ENCODE measurements around the gene SESN3. TPM values are rescaled to one million over a fixed set of nuclear protein-coding genes. Genes with fewer than 3 reads are reported as not detected.

SESN3 gene
- total RNA-seq, 6 donors from 2014 or later: 11.5 to 48.8 (median 23.2) TPM

DNA sequence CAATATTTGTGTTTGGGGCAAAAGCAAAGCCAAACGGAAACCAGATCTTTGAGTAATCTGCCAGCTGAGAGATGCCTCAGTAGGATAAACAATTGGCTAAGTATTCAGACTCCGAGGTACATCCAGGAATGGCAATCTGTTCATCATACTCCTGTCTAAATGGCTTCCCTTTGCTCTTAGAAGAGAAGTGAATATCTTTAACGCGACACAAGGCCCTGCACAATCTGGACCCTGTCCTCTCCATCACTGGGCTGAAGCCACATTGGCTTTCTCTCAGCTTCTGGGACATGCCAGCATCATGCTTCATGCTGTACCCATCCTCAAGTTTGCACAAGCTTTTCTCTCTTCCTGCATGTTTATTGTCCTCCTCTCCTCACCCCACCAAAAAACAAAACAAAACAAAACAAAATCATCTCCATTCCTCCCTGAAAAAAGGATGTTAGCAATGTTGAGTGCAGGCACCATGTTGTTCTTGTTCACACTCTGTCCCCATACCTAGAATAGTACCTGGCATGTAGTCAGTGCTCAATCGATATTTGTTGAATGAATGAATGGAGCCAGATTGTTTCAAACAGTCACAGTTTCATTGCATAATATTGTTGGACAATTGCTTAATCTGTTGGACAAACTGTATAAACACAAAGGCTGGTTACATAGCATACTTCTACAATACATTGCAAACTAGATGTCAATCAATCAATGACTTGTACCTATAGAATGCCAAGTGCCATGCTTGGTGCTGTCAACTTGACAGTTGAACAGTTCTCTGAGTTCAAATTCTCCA, 38.2 kb upstream of the SESN3 start:
- H3K4me1 ChIP-seq: peaks cover 0 to 10% (median 9%) of the 10 kb centered on the region in 4 donors
- no peak for TF ChIP-seq EP300 (IDR thresholded peaks at IDR 0.05)
- TF ChIP-seq POLR2A (IDR thresholded peaks at IDR 0.05): no peak
- TF ChIP-seq, protein P1, sequence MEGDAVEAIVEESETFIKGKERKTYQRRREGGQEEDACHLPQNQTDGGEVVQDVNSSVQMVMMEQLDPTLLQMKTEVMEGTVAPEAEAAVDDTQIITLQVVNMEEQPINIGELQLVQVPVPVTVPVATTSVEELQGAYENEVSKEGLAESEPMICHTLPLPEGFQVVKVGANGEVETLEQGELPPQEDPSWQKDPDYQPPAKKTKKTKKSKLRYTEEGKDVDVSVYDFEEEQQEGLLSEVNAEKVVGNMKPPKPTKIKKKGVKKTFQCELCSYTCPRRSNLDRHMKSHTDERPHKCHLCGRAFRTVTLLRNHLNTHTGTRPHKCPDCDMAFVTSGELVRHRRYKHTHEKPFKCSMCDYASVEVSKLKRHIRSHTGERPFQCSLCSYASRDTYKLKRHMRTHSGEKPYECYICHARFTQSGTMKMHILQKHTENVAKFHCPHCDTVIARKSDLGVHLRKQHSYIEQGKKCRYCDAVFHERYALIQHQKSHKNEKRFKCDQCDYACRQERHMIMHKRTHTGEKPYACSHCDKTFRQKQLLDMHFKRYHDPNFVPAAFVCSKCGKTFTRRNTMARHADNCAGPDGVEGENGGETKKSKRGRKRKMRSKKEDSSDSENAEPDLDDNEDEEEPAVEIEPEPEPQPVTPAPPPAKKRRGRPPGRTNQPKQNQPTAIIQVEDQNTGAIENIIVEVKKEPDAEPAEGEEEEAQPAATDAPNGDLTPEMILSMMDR (IDR thresholded peaks at IDR 0.05): no peak
- TF ChIP-seq POLR2AphosphoS5 (IDR thresholded peaks at IDR 0.05): no peak
- 74 to 83% methylated on average over 5 of the region's 5 CpGs for WGBS, 2 donors
- no peak overlapping the region for H3K27ac ChIP-seq
- DNase-seq (no peak), ATAC-seq (ENCODE audit: low FRiP score in 2 of 2) (no peak)
- H3K4me3 ChIP-seq: no peak overlapping the region
- no peaks in the 10 kb centered on the region for H3K27me3 ChIP-seq
- no peaks in the 10 kb centered on the region for H3K36me3 ChIP-seq
- no peaks in the 10 kb centered on the region for H3K9me3 ChIP-seq

DNA sequence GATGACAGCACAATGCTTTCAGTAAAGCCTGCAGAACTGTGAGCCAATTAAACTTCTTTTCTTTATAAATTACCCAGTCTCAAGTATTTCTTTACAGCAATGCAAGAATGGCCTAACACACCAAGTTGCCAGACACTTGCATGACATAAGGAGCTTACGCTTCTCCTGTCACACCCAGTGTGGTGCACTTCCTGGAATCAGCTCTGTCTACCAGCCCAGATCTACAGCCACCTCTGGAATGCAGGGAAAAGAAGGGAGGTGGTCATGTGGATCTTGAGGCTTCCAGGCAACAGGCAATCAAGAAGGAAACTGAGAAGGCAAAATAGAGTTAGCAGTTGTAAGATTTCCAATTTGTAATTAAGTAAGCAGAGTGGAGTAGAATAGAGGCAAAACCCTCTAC, 37.4 kb upstream of the SESN3 start:
- 59 to 80% methylated on average over 1 of the region's 1 CpG for WGBS, 2 donors
- Histone ChIP-seq H3K36me3 (no peaks in the 10 kb centered on the region), H3K9me3 (no peaks in the 10 kb centered on the region), H3K27me3 (no peaks in the 10 kb centered on the region), H3K4me1 (peaks cover 0 to 16% (median 13%) of the 10 kb centered on the region in 4 donors), H3K4me3 (no peak overlapping the region), H3K27ac (no peak overlapping the region)
- TF ChIP-seq, protein P1 (IDR thresholded peaks at IDR 0.05): no peak
- TF ChIP-seq EP300 (IDR thresholded peaks at IDR 0.05) (no peak), POLR2A (IDR thresholded peaks at IDR 0.05) (no peak), POLR2AphosphoS5 (IDR thresholded peaks at IDR 0.05) (no peak)
- ATAC-seq (ENCODE audit: low FRiP score in 2 of 2) (peak in 1 of 2 donors; percentile 56), DNase-seq (no peak)

DNA sequence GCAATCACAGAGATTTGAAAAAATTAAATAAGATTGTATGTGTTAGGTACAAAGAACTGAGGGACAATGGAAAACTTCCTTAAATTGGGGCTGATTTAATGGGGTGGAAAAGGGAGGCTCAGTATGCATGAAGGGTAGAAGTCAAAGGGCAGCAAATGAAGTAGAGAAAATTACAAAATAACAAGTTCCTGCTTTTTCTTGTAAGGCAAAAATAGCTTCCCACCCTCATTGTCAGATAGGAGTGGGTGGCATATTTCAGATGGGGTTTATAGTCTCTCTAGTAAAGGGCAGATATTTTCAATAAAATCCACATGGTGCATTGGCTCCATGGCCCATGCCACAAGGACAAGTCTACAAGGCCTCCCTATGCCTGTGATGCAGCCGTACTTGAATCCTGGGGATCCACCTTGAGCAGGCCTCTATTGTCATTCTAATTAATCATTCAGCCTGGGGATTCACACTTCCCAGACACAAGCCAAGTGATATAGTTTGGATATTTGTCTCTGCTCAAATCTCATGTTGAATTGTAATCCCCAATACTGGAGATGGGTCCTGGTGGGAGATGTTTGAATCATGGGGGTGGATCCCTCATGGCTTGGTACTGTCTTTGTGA, 36.7 kb upstream of the SESN3 start:
- H3K4me1 ChIP-seq: peaks cover 0 to 20% (median 15%) of the 10 kb centered on the region in 4 donors
- H3K36me3 ChIP-seq: no peaks in the 10 kb centered on the region
- WGBS, 2 donors: 0 to 100% methylated on average over 1 of the region's 1 CpG
- no peaks in the 10 kb centered on the region for H3K27me3 ChIP-seq
- no peak for DNase-seq
- H3K9me3 ChIP-seq: no peaks in the 10 kb centered on the region
- no peak for TF ChIP-seq EP300 (IDR thresholded peaks at IDR 0.05)
- TF ChIP-seq POLR2AphosphoS5 (IDR thresholded peaks at IDR 0.05): no peak
- TF ChIP-seq POLR2A (IDR thresholded peaks at IDR 0.05): no peak
- TF ChIP-seq, protein P1 (IDR thresholded peaks at IDR 0.05): no peak
- peak in 1 of 2 donors; percentile 8 for ATAC-seq (ENCODE audit: low FRiP score in 2 of 2)
- H3K4me3 ChIP-seq: no peak overlapping the region
- peak overlapping the region in 1 of 4 donors; percentile 6 for H3K27ac ChIP-seq

DNA sequence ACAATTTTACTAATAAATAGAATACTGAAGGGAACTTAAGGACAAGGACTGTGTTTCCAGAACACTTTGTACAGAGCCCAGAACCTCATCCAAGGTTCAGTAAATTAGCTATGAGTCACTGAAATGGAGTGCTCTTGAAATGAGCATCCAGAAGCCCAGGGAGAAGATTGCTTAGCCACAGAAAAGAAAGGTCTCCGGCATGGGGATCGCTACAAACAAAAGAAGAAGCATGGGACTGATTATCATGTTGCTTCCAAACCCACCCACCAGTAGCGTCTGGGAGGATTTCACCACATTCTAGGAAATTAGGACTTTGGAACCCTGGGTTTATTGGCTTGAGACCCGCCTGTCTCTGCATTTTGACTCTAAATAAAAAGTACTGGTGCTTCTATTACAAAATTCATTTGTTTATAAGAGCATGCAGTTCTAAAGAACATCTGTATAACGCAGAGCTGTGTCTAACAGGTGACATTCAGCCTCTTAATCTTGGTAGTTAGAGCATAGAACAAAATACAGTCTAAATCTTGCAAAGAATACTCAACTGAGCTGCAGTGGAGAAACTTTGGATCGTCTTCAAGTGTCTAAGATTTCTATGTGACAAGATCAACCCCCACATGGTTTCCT, 35.9 kb upstream of the SESN3 start:
- DNase-seq (no peak), ATAC-seq (ENCODE audit: low FRiP score in 2 of 2) (peak; percentile 63 to 84)
- Histone ChIP-seq H3K27ac (no peak overlapping the region), H3K36me3 (no peaks in the 10 kb centered on the region), H3K27me3 (no peaks in the 10 kb centered on the region), H3K4me3 (no peak overlapping the region), H3K4me1 (peaks cover 0 to 20% (median 15%) of the 10 kb centered on the region in 4 donors), H3K9me3 (no peaks in the 10 kb centered on the region)
- WGBS, 2 donors: 74 to 85% methylated on average over 6 of the region's 6 CpGs
- TF ChIP-seq POLR2AphosphoS5 (IDR thresholded peaks at IDR 0.05) (peak in 1 of 2 donors; percentile 10), EP300 (IDR thresholded peaks at IDR 0.05) (no peak)

DNA sequence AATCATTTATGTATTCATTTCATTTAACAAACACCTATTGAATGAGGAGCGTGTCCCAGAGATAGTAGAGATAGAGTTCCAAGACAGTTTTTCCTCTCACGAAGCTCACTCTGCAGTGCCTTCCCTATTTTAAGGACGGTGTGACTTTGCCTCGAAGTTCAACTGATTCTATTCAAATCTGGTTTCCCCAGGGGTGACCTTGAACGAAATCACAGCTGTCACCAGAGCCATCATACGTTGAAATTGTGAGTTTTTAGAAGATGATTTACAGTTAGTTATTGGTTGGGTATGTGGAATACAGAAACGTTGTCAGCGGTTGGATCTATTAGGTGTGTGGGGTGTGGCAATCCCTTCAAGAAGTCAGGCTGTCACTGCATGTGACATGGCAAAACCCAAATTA, 33.9 kb upstream of the SESN3 start:
- TF ChIP-seq, protein P1 (IDR thresholded peaks at IDR 0.05): no peak
- WGBS, 2 donors: 76 to 94% methylated on average over 8 of the region's 8 CpGs
- DNase-seq (no peak), ATAC-seq (ENCODE audit: low FRiP score in 2 of 2) (no peak)
- Histone ChIP-seq H3K9me3 (no peaks in the 10 kb centered on the region), H3K27me3 (no peaks in the 10 kb centered on the region), H3K4me3 (no peak overlapping the region), H3K36me3 (no peaks in the 10 kb centered on the region), H3K4me1 (peaks cover 0 to 20% (median 15%) of the 10 kb centered on the region in 4 donors), H3K27ac (no peak overlapping the region)
